ENCODE results near the gene PDLIM7.

- TF ChIP-seq POLR2A (IDR thresholded peaks at IDR 0.05) (no peak), CTCF (IDR thresholded peaks at IDR 0.05) (no peak)
Measured at GRCh38 chr5:177440990-177441780, 56.2 kb downstream of the PDLIM7 start.
